ENCODE results near the gene LDLRAD4.

DNA sequence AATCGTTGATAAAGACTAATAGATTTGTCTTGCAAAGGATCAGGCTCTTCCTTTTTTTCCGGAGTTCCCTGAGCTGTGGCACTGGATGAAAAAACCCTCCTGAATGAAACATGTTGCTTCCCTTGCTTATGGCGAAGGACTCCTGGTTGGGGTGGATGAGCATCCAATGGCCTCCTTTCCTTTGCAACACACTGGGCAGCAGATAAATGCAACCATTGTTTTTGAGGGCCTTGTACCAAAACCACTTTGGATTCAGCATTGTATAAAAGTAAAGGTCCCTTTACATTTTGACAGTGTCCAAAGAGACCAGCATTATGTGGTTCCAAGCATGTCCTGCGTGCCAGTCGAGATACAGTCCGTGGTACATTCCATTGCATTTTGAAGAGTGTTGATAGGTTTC, 463.1 kb downstream of the LDLRAD4 start:
- TF ChIP-seq, protein P1, sequence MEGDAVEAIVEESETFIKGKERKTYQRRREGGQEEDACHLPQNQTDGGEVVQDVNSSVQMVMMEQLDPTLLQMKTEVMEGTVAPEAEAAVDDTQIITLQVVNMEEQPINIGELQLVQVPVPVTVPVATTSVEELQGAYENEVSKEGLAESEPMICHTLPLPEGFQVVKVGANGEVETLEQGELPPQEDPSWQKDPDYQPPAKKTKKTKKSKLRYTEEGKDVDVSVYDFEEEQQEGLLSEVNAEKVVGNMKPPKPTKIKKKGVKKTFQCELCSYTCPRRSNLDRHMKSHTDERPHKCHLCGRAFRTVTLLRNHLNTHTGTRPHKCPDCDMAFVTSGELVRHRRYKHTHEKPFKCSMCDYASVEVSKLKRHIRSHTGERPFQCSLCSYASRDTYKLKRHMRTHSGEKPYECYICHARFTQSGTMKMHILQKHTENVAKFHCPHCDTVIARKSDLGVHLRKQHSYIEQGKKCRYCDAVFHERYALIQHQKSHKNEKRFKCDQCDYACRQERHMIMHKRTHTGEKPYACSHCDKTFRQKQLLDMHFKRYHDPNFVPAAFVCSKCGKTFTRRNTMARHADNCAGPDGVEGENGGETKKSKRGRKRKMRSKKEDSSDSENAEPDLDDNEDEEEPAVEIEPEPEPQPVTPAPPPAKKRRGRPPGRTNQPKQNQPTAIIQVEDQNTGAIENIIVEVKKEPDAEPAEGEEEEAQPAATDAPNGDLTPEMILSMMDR (IDR thresholded peaks at IDR 0.05; ENCODE audit: borderline replicate concordance, extremely low read depth, low read length, poor library complexity, severe bottlenecking): no peak
- TF ChIP-seq EZH2 (IDR thresholded peaks at IDR 0.05; ENCODE audit: borderline replicate concordance, low read depth, low read length, severe bottlenecking): no peak

Data from DND-41 (cell line).